Peyer's patch (tissue), 4 donors: ENCODE results near the gene OLFM1.

Source experiments
- POLR2A ChIP-seq, 2 donors: fragments of 450-650 bp; IDR thresholded peaks; one replicate each; pipeline ENCODE4 v1.5.1; 2017; ENCODE audit warnings: antibody characterized with exemption in 2 of 2, mild to moderate bottlenecking in 2 of 2, moderate library complexity in 2 of 2
- TF ChIP-seq, protein P1 (sequence below), 6 experiments: fragments of 450-650 bp in 4 of 6; fragments of 200-600 bp in 2 of 6; sonication (generic) in 1 of 6; IDR thresholded peaks; one replicate each; pipeline ENCODE4 v1.5.1; 2017 to 2019; ENCODE audit warnings: antibody characterized with exemption in 6 of 6, mild to moderate bottlenecking in 3 of 6, moderate library complexity in 1 of 6

DNA sequence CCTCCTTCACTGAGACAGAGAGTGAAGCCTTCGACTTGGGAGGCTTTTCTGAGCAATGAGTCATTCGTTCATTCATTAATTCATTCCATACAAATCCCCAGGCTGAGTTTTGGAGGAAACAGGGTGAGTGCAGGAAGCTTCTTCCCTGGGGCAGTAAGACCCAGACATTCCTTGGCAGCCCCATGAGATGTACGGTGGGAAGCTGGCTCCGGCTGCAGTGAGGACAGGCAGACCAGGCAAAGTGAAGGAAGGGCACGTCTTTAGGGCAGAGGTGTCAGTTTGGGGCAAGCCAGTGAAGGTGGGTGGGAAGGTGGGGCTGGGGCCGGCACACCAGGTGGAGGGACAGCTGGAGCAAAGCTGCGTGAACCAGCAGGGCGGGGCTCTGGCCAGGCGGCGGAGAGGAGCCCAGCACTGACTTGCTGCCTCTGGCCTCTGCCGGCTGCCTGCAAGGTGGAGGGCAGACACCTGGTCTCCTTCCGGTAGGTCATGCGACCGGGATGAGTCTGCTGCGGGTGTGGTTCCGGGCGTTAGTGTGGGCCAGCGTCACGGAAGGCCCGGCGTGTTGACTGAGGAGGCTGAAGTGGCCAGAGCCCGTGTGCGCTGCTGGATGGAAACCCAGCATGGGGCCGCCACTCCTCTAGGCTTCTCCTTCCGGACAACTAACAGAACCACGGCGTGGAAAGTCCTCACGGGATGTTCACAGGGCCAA is 16.6 kb downstream of the OLFM1 start:
- TF ChIP-seq POLR2A (IDR thresholded peaks at IDR 0.05): no peak
- TF ChIP-seq, protein P1, sequence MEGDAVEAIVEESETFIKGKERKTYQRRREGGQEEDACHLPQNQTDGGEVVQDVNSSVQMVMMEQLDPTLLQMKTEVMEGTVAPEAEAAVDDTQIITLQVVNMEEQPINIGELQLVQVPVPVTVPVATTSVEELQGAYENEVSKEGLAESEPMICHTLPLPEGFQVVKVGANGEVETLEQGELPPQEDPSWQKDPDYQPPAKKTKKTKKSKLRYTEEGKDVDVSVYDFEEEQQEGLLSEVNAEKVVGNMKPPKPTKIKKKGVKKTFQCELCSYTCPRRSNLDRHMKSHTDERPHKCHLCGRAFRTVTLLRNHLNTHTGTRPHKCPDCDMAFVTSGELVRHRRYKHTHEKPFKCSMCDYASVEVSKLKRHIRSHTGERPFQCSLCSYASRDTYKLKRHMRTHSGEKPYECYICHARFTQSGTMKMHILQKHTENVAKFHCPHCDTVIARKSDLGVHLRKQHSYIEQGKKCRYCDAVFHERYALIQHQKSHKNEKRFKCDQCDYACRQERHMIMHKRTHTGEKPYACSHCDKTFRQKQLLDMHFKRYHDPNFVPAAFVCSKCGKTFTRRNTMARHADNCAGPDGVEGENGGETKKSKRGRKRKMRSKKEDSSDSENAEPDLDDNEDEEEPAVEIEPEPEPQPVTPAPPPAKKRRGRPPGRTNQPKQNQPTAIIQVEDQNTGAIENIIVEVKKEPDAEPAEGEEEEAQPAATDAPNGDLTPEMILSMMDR (IDR thresholded peaks at IDR 0.05): no peak
